NCI-H82 treated with DMSO at 0.1 percent for 48 hours (cell line): ENCODE measurements around the gene INTS3.

Source experiments
- DNase-seq: peaks from one replicate; lab custom pipeline; 2025; ENCODE audit not compliant: unreplicated experiment; lab: John Stamatoyannopoulos, UW

INTS3 gene

GRCh38 chr1:153727463-153728304 lies at the start of gene INTS3:
TSS of gene INTS3 (plus strand) at chr1:153728050. CDS start at chr1:153728635, 585 bp downstream.
- peak; percentile 99 for DNase-seq

- no peak for DNase-seq
These were observed 49.1 kb upstream of the INTS3 start, which contains the start of gene NPR1 for GRCh38 chr1:153678519-153679336. TSS of gene NPR1 (plus strand) at chr1:153678688. CDS start at chr1:153679109, 421 bp downstream.

- no peak for DNase-seq
These were observed 48.3 kb upstream of the INTS3 start for GRCh38 chr1:153679337-153680119.

- no peak for DNase-seq
These were observed 47.8 kb upstream of the INTS3 start for GRCh38 chr1:153680120-153680403.

GRCh38 chr1:153682730-153683129 lies 45.1 kb upstream of the INTS3 start:
- no peak for DNase-seq

GRCh38 chr1:153683854-153684253 lies 44.0 kb upstream of the INTS3 start:
- DNase-seq, result no peak

GRCh38 chr1:153684892-153685291 lies 43.0 kb upstream of the INTS3 start:
- DNase-seq, result no peak

- DNase-seq, result no peak
These were observed 42.1 kb upstream of the INTS3 start for GRCh38 chr1:153685544-153686340.

- DNase-seq, result no peak
These were observed 40.3 kb upstream of the INTS3 start for GRCh38 chr1:153687346-153688125.

GRCh38 chr1:153688276-153688675 lies 39.6 kb upstream of the INTS3 start:
- no peak for DNase-seq

GRCh38 chr1:153688736-153689328 lies 39.0 kb upstream of the INTS3 start:
- no peak for DNase-seq

- no peak for DNase-seq
These were observed 34.4 kb upstream of the INTS3 start for GRCh38 chr1:153693466-153693865.

- no peak for DNase-seq
These were observed 31.1 kb upstream of the INTS3 start for GRCh38 chr1:153696741-153697140.

GRCh38 chr1:153697191-153698019 lies 30.4 kb upstream of the INTS3 start:
- no peak for DNase-seq

- DNase-seq, result no peak
These were observed 29.6 kb upstream of the INTS3 start for GRCh38 chr1:153698020-153698922.

GRCh38 chr1:153698923-153699714 lies 28.7 kb upstream of the INTS3 start:
- DNase-seq, result no peak

- no peak for DNase-seq
These were observed 28.1 kb upstream of the INTS3 start for GRCh38 chr1:153699768-153700167.
